Neutrophil (primary cell): Measurements from ENCODE around the gene SLC40A1.

Experiments
- H3K27ac ChIP-seq: fragments of 200-600 bp; sonication (generic); 2 replicates; pipeline ENCODE4 v1.5.1; 2016; ENCODE audit warnings: mild to moderate bottlenecking, moderate library complexity
- H3K27me3 ChIP-seq: fragments of 200-600 bp; sonication (generic); 2 replicates; pipeline ENCODE4 v1.6.0; 2016; ENCODE audit warnings: mild to moderate bottlenecking
- H3K36me3 ChIP-seq: fragments of 200-600 bp; sonication (generic); 2 replicates; pipeline ENCODE4 v1.5.1; 2017
- H3K4me1 ChIP-seq, 2 experiments: fragments of 200-600 bp in 1 of 2; sonication (generic) in 1 of 2; 1 replicate in 1 of 2; 2 replicates in 1 of 2; pipeline versions ENCODE4 v1.5.1 to v1.6.1; 2013 to 2016; ENCODE audit warnings: low read depth in 1 of 2, low read length in 1 of 2, mild to moderate bottlenecking in 1 of 2, moderate library complexity in 1 of 2; ENCODE audit not compliant: control insufficient read depth in 1 of 2, insufficient read depth in 1 of 2
- H3K4me3 ChIP-seq, 2 experiments: fragments of 200-600 bp in 1 of 2; sonication (generic) in 1 of 2; 1 replicate in 1 of 2; 2 replicates in 1 of 2; pipeline ENCODE4 v1.5.1; 2013 to 2016; ENCODE audit warnings: low read depth in 1 of 2, low read length in 1 of 2, mild to moderate bottlenecking in 1 of 2, moderate library complexity in 1 of 2
- H3K9me3 ChIP-seq: fragments of 200-600 bp; sonication (generic); 2 replicates; pipeline ENCODE4 v1.5.1; 2016
- CTCF ChIP-seq: fragments of 200-600 bp; sonication (generic); IDR thresholded peaks from 2 replicates; pipeline ENCODE4 v1.5.1; 2016; ENCODE audit warnings: antibody characterized with exemption

SLC40A1 gene

DNA sequence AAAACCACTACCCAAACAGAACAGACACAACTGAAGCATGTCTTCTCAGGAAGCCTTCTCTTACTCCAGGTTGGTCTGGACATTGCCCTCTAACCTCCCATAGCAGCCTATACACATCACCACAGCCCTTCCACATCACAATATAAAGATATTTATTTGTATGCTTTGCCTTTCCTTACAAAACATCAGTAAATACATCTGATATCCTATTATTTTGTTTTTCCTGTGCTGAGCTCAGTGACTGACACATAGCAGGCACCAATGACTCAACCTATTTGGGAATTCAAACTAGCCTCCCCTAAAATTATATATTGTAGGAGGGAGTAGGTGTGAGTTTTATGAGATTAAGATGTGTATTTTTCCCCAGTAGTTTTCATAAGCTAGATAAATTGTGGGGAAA lies 28.8 kb downstream of the SLC40A1 start:
- TF ChIP-seq CTCF = no peak
- Histone ChIP-seq H3K27me3 (no peaks in the 10 kb centered on the region), H3K4me3 (no peak overlapping the region), H3K4me1 (no peaks in the 10 kb centered on the region), H3K36me3 (peaks cover 9% of the 10 kb centered on the region), H3K27ac (no peak overlapping the region), H3K9me3 (no peaks in the 10 kb centered on the region)

- TF ChIP-seq CTCF = no peak
- Histone ChIP-seq H3K36me3 (no peaks in the 10 kb centered on the region), H3K27ac (no peak overlapping the region), H3K9me3 (no peaks in the 10 kb centered on the region), H3K4me1 (no peaks in the 10 kb centered on the region), H3K4me3 (no peak overlapping the region), H3K27me3 (no peaks in the 10 kb centered on the region)
Observed at GRCh38 chr2:189549449-189549832, 31.1 kb downstream of the SLC40A1 start.

- Histone ChIP-seq H3K9me3 (no peaks in the 10 kb centered on the region), H3K27me3 (no peaks in the 10 kb centered on the region), H3K4me1 (peaks cover 0 to under 1% of the 10 kb centered on the region in 2 experiments), H3K27ac (no peak overlapping the region), H3K36me3 (no peaks in the 10 kb centered on the region), H3K4me3 (no peak overlapping the region)
- no peak for TF ChIP-seq CTCF
Observed at GRCh38 chr2:189548666-189549448, 31.7 kb downstream of the SLC40A1 start.

DNA sequence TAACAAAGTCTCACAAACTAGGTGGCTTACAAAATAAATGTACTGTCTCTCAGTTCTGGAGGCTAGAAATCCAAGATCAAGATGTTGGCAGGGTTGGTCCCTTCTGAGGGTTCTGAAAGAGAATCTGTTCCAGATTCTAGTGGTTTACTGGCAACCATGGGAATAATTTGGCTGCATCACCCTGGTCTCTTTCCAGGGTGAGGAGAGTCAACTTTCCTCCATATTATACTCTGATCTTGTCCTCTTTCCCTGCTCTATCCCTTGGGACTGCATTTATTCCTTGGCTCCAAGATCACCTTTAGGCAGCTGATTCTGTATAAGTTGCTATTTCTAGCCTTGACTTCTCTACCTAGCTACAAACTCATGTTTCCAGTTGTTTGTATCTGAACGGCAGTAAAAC lies 35.2 kb downstream of the SLC40A1 start:
- H3K9me3 ChIP-seq = no peaks in the 10 kb centered on the region
- TF ChIP-seq CTCF = no peak
- no peak overlapping the region for H3K4me3 ChIP-seq
- H3K27me3 ChIP-seq = no peaks in the 10 kb centered on the region
- no peaks in the 10 kb centered on the region for H3K36me3 ChIP-seq
- H3K27ac ChIP-seq = no peak overlapping the region
- peaks cover 16 to 17% of the 10 kb centered on the region in 2 experiments for H3K4me1 ChIP-seq

DNA sequence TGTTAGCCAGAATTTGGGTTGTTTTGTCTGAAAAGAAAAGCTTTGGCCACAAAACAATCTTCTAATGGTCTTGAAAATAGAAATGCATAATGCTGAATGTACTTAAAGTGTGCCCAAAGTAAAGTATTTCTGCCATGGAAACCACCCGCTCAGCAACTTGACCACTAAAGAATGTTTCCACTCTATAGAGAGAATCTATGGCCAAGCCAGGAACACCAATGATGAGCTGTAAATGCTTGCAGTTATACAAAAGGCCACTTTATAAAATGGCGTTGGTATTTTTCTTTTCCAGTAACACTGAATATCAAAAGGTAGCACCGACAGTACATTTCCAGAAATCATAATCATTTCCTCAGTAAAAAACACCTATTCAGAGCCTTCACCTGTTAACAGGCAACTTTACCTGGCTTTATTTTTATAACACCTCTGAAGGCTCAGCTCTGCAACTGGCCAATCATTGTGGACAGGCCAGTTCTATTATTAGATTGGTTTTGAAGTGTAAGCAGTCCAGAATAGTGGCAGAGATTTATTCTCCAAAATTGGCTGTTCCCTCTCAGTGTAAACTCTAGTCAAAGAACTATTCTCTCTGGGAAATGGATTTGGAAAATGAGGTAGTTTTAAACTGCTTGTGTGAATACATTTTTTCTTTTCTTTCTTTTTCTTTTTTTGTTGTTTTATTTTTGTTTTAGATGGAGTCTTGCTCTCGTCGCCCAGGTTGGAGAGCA lies 36.1 kb downstream of the SLC40A1 start:
- no peaks in the 10 kb centered on the region for H3K36me3 ChIP-seq
- TF ChIP-seq CTCF = no peak
- H3K27me3 ChIP-seq = no peaks in the 10 kb centered on the region
- H3K27ac ChIP-seq = no peak overlapping the region
- H3K9me3 ChIP-seq = no peaks in the 10 kb centered on the region
- peaks cover 16 to 17% of the 10 kb centered on the region in 2 experiments for H3K4me1 ChIP-seq
- H3K4me3 ChIP-seq = no peak overlapping the region
